HepG2 (cell line): ENCODE results near the gene SNX19. TPM values are rescaled to one million over a fixed set of nuclear protein-coding genes. Genes with fewer than 3 reads are reported as not detected.

Experiments
- HNF1A ChIP-seq, 2 experiments: sonication (generic) in 1 of 2; formaldehyde crosslinking in 1 of 2; IDR thresholded peaks; 2 replicates each; pipeline versions ENCODE4 v1.4.0 to v1.6.1; 2016 to 2020; ENCODE audit warnings: borderline replicate concordance in 1 of 2, low read depth in 1 of 2, mild to moderate bottlenecking in 1 of 2, missing genetic modification reagents in 1 of 2
- ISX ChIP-seq: sonication (generic); formaldehyde crosslinking; conservative IDR thresholded peaks from 2 replicates; pipeline ENCODE4 v1.5.0; 2020; ENCODE audit warnings: missing genetic modification reagents
- KDM2A ChIP-seq: sonication (generic); formaldehyde crosslinking; IDR thresholded peaks from 2 replicates; pipeline ENCODE4 v1.4.0; 2020; ENCODE audit warnings: low read depth, missing genetic modification reagents, borderline replicate concordance
- PHB2 ChIP-seq: fragments of 450-650 bp; IDR thresholded peaks from 2 replicates; pipeline ENCODE4 v1.6.1; 2018; ENCODE audit not compliant: partially characterized antibody
- SNAPC4 ChIP-seq: sonication (generic); formaldehyde crosslinking; IDR thresholded peaks from 2 replicates; pipeline ENCODE4 v1.4.0; 2020; ENCODE audit warnings: mild to moderate bottlenecking, missing genetic modification reagents
- ZNF576 ChIP-seq: sonication (generic); formaldehyde crosslinking; IDR thresholded peaks from 2 replicates; pipeline ENCODE4 v1.4.0; 2020; ENCODE audit warnings: mild to moderate bottlenecking, missing genetic modification reagents
- polyA plus RNA-seq, 8 experiments: library from polyadenylated mRNA; depleted of rRNA in 3 of 8; stranded (reverse) in 7 of 8; unstranded in 1 of 8; fragments of >200 nt; fragmentation: Illumina TruSeq in 4 of 8; extraction: Trizol in 4 of 8; gene quantifications; 2 replicates each; pipeline versions ENCODE4 v1.2.1 to v1.2.3, GENCODE V29; 2011 to 2016; ENCODE audit warnings: low read depth in 4 of 8, missing spikeins in 1 of 8, mixed read lengths in 1 of 8; ENCODE audit not compliant: insufficient read depth in 1 of 8
- total RNA-seq, 5 experiments: library from RNA; depleted of rRNA; stranded (reverse); fragments of >200 nt; fragmentation: Illumina TruSeq; extraction: Trizol; gene quantifications; 2 replicates each; pipeline ENCODE4 v1.2.3, GENCODE V29; 2016; ENCODE audit warnings: low read depth in 1 of 5

SNX19 gene
- total and polyA plus RNA-seq, 2 of the 13 experiments (the other 11 are each of a cell fraction or from before 2014, with no cell fraction given), result 0.13 to 0.27 TPM

- TF ChIP-seq HNF1A (IDR thresholded peaks at IDR 0.05; ENCODE audit: low read depth) (no peak), HNF1A (CRISPR knock-in tag; IDR thresholded peaks at IDR 0.05; ENCODE audit: borderline replicate concordance) (no peak), SNAPC4 (no peak), ISX (CRISPR knock-in tag) (no peak), KDM2A (CRISPR knock-in tag) (no peak), ZNF576 (CRISPR knock-in tag) (no peak), PHB2 (no peak)
- TF ChIP-seq, all 625 proteins: peak for 0
Observed at GRCh38 chr11:130872102-130872501, 44.2 kb downstream of the SNX19 start (continued).
